Measurements from ENCODE around the gene MAN1C1. TPM values are rescaled to one million over a fixed set of nuclear protein-coding genes. Genes with fewer than 3 reads are reported as not detected.

MAN1C1 gene
- total RNA-seq, 4 donors from 2014 or later = 28.1 to 60.4 (median 32.7) TPM

GRCh38 chr1:25572708-25573590 lies 43.6 kb upstream of the MAN1C1 start:
- Histone ChIP-seq H3K4me1 (peaks cover 0 to 4% of the 10 kb centered on the region in 2 donors), H3K27me3 (no peaks in the 10 kb centered on the region), H3K4me3 (replicated peaks in 1 of 3) (no peak overlapping the region), H3K27ac (no peak overlapping the region), H3K9me3 (no peaks in the 10 kb centered on the region), H3K36me3 (no peaks in the 10 kb centered on the region)
- DNase-seq = peak; percentile 51 to 63
- TF ChIP-seq POLR2A (IDR thresholded peaks at IDR 0.05) (no peak), CTCF (IDR thresholded peaks at IDR 0.05) (peak; percentile 22 to 80 (median 60))
- intact Hi-C loops (cut with DNase I) = no loop called here
- WGBS, 2 donors = 33 to 39% methylated on average over 13 to 15 of the region's 18 CpGs

GRCh38 chr1:25573591-25573930 lies 43.0 kb upstream of the MAN1C1 start:
- Histone ChIP-seq H3K9me3 (no peaks in the 10 kb centered on the region), H3K4me3 (replicated peaks in 1 of 3) (no peak overlapping the region), H3K36me3 (no peaks in the 10 kb centered on the region), H3K4me1 (peaks cover 0 to 4% of the 10 kb centered on the region in 2 donors), H3K27me3 (no peaks in the 10 kb centered on the region), H3K27ac (no peak overlapping the region)
- intact Hi-C loops (cut with DNase I) = no loop called here
- no peak for TF ChIP-seq POLR2A (IDR thresholded peaks at IDR 0.05)
- no peak for TF ChIP-seq CTCF (IDR thresholded peaks at IDR 0.05)
- DNase-seq = peak in 1 of 2 donors; percentile 29
- WGBS, 2 donors = 61 to 76% methylated on average over 9 of the region's 9 CpGs

- peaks cover 0 to 4% of the 10 kb centered on the region in 2 donors for H3K4me1 ChIP-seq
- 79 to 85% methylated on average over 8 of the region's 8 CpGs for WGBS, 2 donors
- DNase-seq = no peak
- no peaks in the 10 kb centered on the region for H3K9me3 ChIP-seq
- no peaks in the 10 kb centered on the region for H3K27me3 ChIP-seq
- H3K4me3 ChIP-seq (replicated peaks in 1 of 3) = no peak overlapping the region
- intact Hi-C loops (cut with DNase I) = no loop called here
- TF ChIP-seq POLR2A (IDR thresholded peaks at IDR 0.05) (no peak), CTCF (IDR thresholded peaks at IDR 0.05) (no peak)
- no peak overlapping the region for H3K27ac ChIP-seq
- no peaks in the 10 kb centered on the region for H3K36me3 ChIP-seq
Measured at GRCh38 chr1:25573961-25574360, 42.6 kb upstream of the MAN1C1 start.

DNA sequence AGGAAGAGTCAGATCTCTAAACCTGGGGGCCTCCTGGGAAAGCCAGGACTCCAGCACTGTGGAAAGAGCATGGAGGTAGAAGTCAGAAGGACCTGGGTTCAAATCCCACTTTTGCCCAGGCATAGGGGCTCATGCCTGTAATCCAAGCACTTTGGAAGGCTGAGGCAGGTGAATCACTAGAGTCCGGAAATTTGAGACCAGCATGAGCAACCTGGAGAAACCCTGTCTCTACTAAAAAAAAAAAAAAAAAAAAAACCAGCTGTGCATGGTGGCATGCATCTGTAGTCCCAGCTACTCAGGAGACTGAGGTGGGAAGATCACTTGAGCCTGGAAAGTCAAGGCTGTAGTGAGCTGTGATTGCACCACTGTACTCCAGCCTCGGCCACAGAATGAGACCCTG lies 41.4 kb upstream of the MAN1C1 start:
- no peak overlapping the region for H3K4me3 ChIP-seq (replicated peaks in 1 of 3)
- no peaks in the 10 kb centered on the region for H3K9me3 ChIP-seq
- WGBS, 2 donors = 88 to 90% methylated on average over 2 of the region's 2 CpGs
- peaks cover 0 to 4% of the 10 kb centered on the region in 2 donors for H3K4me1 ChIP-seq
- TF ChIP-seq CTCF (IDR thresholded peaks at IDR 0.05) = no peak
- no peaks in the 10 kb centered on the region for H3K36me3 ChIP-seq
- no peak overlapping the region for H3K27ac ChIP-seq
- no peak for DNase-seq
- no peaks in the 10 kb centered on the region for H3K27me3 ChIP-seq
- intact Hi-C loops (cut with DNase I) = no loop called here

DNA sequence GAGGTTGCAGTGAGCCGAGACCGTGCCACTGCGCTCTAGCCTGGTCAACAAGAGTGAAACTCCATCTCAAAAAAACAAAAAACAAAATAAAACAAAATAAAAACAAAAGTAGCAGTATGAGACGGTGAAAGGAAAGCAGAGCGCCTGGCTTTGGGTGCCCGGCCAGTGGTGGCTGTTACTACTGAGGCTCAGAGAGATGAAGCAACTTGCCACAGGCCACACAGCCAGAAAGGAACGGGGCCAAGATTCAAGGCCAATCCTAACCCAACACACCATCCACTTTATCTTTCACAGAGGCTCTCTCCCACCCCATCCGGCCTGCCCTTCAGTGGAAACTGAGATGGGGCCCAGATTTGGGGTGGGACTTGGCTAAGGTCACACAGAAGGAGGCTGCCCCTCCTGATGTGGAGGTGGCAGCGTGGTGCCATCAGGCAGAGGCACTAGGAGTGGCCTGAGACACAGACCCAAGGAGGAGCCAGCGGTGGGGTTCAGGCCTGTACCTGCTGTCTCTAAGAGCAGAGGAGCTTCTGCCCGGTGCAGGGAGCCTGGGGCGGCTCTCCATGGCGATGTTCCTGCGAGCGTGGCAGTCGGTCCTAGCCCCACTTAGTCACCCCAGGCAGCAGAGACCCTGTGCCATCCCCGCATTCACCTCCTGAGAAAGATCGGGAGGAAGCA lies 40.0 kb upstream of the MAN1C1 start:
- Histone ChIP-seq H3K36me3 (no peaks in the 10 kb centered on the region), H3K9me3 (no peaks in the 10 kb centered on the region), H3K4me3 (replicated peaks in 1 of 3) (no peak overlapping the region), H3K27me3 (no peaks in the 10 kb centered on the region), H3K27ac (no peak overlapping the region), H3K4me1 (peaks cover 0 to 4% of the 10 kb centered on the region in 2 donors)
- WGBS, 2 donors = 89% methylated on average over 11 to 18 of the region's 18 CpGs
- TF ChIP-seq POLR2A (IDR thresholded peaks at IDR 0.05) = no peak
- TF ChIP-seq CTCF (IDR thresholded peaks at IDR 0.05) = no peak
- DNase-seq = no peak
- intact Hi-C loops (cut with DNase I) = no loop called here
